Astrocyte of the cerebellum (primary cell): ENCODE results near the gene GAB1.

Experiments
- DNase-seq: peaks from one replicate; pipeline ENCODE4 v3.0.0-alpha.2; 2011; ENCODE audit warnings: low read depth
- H3K4me3 ChIP-seq: 2 replicates; pipeline ENCODE4 v1.5.1; 2011; ENCODE audit warnings: mild to moderate bottlenecking, low read depth, low read length, moderate library complexity
- in situ Hi-C: cut with HindIII; loops from 2 replicates; pipeline ENCODE4 v1.10.0; 2017; ENCODE audit warnings: low sequenced_read_pairs
- TF ChIP-seq, protein P1 (sequence below): IDR thresholded peaks from 2 replicates; pipeline ENCODE4 v1.5.1; 2012; ENCODE audit warnings: low read length, low read depth, moderate library complexity, mild to moderate bottlenecking; ENCODE audit errors: missing control alignments

GAB1 gene

DNA sequence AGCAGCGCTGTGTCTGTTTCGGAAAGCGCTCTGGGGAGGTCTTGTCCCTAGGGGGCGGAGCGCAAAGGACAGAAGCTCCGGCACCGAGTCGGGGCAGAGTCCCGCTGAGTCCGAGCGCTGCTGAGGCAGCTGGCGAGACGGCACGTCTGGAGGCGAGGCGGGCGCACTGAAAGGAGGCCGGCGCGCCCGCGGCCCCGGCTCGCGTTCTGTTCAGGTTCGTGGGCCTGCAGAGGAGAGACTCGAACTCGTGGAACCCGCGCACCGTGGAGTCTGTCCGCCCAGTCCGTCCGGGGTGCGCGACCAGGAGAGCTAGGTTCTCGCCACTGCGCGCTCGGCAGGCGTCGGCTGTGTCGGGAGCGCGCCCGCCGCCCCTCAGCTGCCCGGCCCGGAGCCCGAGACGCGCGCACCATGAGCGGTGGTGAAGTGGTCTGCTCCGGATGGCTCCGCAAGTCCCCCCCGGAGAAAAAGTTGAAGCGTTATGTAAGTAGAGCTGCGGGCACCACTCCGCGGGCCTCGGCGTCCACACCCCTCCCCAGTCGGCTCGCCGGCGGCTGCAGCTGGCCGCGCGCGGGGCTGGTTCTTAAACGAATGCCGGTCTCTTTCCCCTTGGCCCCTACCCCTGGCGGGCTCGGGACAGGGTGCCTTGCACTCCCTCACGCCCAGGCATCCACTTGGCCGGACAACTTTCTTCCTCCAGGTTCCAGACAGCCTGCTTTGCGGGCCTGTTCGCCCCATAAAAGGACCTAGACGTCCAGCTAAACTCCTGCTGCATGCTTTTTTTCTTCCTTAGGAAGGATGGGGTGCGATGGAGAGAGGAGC is at the start of gene GAB1:
Gene GAB1 (plus strand): TSS at position 96 of the 819 bp plus-strand sequence. CDS start 313 bp downstream, at position 409.
- TF ChIP-seq, protein P1, sequence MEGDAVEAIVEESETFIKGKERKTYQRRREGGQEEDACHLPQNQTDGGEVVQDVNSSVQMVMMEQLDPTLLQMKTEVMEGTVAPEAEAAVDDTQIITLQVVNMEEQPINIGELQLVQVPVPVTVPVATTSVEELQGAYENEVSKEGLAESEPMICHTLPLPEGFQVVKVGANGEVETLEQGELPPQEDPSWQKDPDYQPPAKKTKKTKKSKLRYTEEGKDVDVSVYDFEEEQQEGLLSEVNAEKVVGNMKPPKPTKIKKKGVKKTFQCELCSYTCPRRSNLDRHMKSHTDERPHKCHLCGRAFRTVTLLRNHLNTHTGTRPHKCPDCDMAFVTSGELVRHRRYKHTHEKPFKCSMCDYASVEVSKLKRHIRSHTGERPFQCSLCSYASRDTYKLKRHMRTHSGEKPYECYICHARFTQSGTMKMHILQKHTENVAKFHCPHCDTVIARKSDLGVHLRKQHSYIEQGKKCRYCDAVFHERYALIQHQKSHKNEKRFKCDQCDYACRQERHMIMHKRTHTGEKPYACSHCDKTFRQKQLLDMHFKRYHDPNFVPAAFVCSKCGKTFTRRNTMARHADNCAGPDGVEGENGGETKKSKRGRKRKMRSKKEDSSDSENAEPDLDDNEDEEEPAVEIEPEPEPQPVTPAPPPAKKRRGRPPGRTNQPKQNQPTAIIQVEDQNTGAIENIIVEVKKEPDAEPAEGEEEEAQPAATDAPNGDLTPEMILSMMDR = no peak
- H3K4me3 ChIP-seq = peak within 1 kb of the TSS; percentile 73
- in situ Hi-C loops = no loop called here
- peak; percentile 29 for DNase-seq

DNA sequence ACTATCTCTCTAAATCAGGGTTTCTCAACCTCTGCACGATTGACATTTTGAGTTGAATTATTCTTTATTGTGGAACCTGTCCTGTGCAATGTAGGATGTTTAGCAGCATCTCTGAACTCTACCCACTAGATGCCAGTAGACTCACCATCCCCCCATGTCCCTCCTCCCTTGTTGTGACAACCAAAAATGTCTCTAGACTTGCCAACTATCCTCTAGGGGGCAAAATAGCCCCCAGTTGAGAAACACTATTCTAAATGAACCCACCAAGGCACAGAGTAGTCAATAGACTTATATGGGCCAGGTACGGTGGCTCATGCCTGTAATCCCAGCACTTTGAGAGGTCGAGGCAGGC is 49.1 kb upstream of the GAB1 start:
- no peak for DNase-seq
- in situ Hi-C loops = no loop called here
- TF ChIP-seq, protein P1 = no peak
- H3K4me3 ChIP-seq = no peak overlapping the region

DNA sequence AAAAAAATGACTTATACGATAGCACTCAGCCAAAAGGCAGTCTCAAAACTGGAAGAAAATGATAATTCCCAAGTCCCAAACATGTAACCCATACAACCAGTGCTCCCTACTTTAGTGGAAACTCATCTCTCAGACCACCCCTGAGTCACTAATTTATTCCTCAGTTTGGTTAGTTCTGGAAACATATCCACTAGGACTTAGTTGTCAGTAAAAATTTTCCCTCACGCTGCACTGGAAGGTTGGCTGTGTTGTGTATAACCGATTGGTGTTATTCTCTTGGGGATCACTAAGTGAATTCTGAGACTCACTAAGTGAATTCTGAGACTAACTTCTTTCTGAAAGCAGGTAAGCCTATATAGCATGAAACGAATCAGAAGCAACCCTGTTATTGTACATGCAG is 48.5 kb upstream of the GAB1 start:
- TF ChIP-seq, protein P1 = no peak
- no peak for DNase-seq
- H3K4me3 ChIP-seq = no peak overlapping the region
- in situ Hi-C loops = no loop called here

DNA sequence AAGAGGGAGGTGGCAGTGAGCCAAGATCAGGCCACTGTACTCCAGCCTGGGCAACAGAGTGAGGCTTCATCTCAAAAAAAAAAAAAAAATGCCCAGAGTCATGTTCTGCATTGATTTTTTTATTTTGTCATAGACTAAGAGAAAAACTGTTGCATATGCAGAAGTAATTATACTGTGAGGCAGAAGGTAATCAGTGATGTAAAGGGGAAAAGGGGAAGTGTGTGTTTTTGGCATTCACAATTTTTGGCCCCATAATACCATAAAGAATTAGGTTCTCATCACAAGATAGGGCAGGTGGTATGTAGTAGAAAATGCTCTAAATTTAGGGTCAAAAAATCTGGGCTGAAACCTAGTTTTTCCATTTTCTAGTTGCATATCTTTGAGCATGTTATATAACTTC is 47.3 kb upstream of the GAB1 start:
- TF ChIP-seq, protein P1 = no peak
- DNase-seq = no peak
- H3K4me3 ChIP-seq = no peak overlapping the region
- in situ Hi-C loops = no loop called here

DNA sequence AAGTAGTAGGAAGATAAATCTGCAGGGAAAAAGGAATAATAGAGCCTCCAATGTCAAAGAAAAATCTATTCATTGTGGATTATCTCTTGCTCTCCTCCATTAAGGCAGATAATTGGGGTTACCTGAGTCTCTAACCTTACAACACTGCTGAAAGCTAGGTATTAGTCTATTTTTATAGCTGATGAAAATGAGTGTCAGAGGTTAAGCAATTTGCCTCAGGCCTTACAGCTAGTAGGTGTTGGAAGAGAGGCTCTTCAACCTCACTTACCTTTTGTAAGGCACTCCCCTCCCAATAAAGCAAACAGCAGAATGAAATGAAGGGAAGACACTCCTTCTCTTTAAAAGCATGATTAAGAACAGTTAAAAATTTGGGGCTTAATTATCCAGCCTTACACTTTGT is 45.4 kb upstream of the GAB1 start:
- no peak overlapping the region for H3K4me3 ChIP-seq
- in situ Hi-C loops = no loop called here
- TF ChIP-seq, protein P1 = no peak
- no peak for DNase-seq

DNA sequence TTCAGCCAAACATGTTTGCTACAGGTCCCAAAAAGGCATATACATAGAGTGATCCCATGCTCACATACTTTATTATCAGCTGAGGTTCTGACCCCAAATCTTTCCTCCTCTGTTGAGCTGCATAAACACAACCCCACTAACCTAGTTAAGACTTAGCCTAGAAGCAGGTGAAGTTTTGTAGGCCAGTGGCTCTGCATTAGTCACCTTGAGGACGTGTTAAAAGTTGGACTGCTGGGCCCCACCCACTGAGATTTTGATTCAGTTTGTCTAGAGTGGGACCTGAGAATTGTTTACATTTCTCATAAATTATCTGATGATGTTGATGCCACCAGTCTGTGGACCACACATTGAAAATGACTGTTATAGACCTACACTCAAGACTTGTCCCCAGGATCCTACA is 43.8 kb upstream of the GAB1 start:
- in situ Hi-C loops = no loop called here
- no peak overlapping the region for H3K4me3 ChIP-seq
- TF ChIP-seq, protein P1 = no peak
- no peak for DNase-seq
